ENCODE measurements around the gene GALNT5. TPM values are rescaled to one million over a fixed set of nuclear protein-coding genes. Genes with fewer than 3 reads are reported as not detected.

GALNT5 gene
- total RNA-seq, 1 donor from 2014 or later: 0.19 TPM

- Histone ChIP-seq H3K27me3 (ENCODE audit: low read depth) (no peaks in the 10 kb centered on the region), H3K9me3 (replicated peaks) (no peaks in the 10 kb centered on the region), H3K27ac (replicated peaks) (no peak overlapping the region), H3K4me3 (no peak overlapping the region), H3K4me1 (peaks cover 5% of the 10 kb centered on the region), H3K36me3 (no peaks in the 10 kb centered on the region)
- no peak for DNase-seq
- intact Hi-C loops (cut with micrococcal nuclease): no loop called here
- no peak for TF ChIP-seq CTCF (IDR thresholded peaks at IDR 0.05; ENCODE audit: borderline replicate concordance)
Measured at GRCh38 chr2:157252529-157252928, 5.0 kb upstream of the GALNT5 start.

- intact Hi-C loops (cut with micrococcal nuclease): no loop called here
- no peaks in the 10 kb centered on the region for H3K9me3 ChIP-seq (replicated peaks)
Measured at GRCh38 chr2:157254041-157254440, 3.5 kb upstream of the GALNT5 start.

GRCh38 chr2:157255746-157256145 is 1.8 kb upstream of the GALNT5 start:
- peaks cover 14% of the 10 kb centered on the region for H3K4me1 ChIP-seq
- no peak overlapping the region for H3K27ac ChIP-seq (replicated peaks)
- H3K4me3 ChIP-seq: no peak overlapping the region
- intact Hi-C loops (cut with micrococcal nuclease): no loop called here
- no peaks in the 10 kb centered on the region for H3K27me3 ChIP-seq (ENCODE audit: low read depth)
- DNase-seq: no peak
- TF ChIP-seq CTCF (IDR thresholded peaks at IDR 0.05; ENCODE audit: borderline replicate concordance): no peak
- H3K9me3 ChIP-seq (replicated peaks): no peaks in the 10 kb centered on the region
- H3K36me3 ChIP-seq: no peaks in the 10 kb centered on the region

More at GRCh38 chr2:157254041-157254440, 3.5 kb upstream of the GALNT5 start:
- Histone ChIP-seq H3K27me3 (ENCODE audit: low read depth) (no peaks in the 10 kb centered on the region), H3K36me3 (no peaks in the 10 kb centered on the region), H3K4me3 (no peak overlapping the region), H3K4me1 (peaks cover 14% of the 10 kb centered on the region), H3K27ac (replicated peaks) (no peak overlapping the region)
- TF ChIP-seq CTCF (IDR thresholded peaks at IDR 0.05; ENCODE audit: borderline replicate concordance): no peak
- DNase-seq: no peak

- Histone ChIP-seq H3K27me3 (ENCODE audit: low read depth) (no peaks in the 10 kb centered on the region), H3K4me3 (no peak overlapping the region), H3K9me3 (replicated peaks) (no peaks in the 10 kb centered on the region), H3K4me1 (peaks cover 22% of the 10 kb centered on the region), H3K27ac (replicated peaks) (no peak overlapping the region), H3K36me3 (no peaks in the 10 kb centered on the region)
- DNase-seq: no peak
- intact Hi-C loops (cut with micrococcal nuclease): no loop called here
- TF ChIP-seq CTCF (IDR thresholded peaks at IDR 0.05; ENCODE audit: borderline replicate concordance): no peak
Measured at GRCh38 chr2:157256626-157257025, 879 bp upstream of the GALNT5 start.

GRCh38 chr2:157258520-157259326 is 1.2 kb downstream of the GALNT5 start:
- H3K4me3 ChIP-seq: no peak overlapping the region
- intact Hi-C loops (cut with micrococcal nuclease): no loop called here
- no peak for TF ChIP-seq CTCF (IDR thresholded peaks at IDR 0.05; ENCODE audit: borderline replicate concordance)

More at GRCh38 chr2:157258520-157259326, 1.2 kb downstream of the GALNT5 start:
- no peaks in the 10 kb centered on the region for H3K27me3 ChIP-seq (ENCODE audit: low read depth)
- DNase-seq: no peak
- H3K4me1 ChIP-seq: peaks cover 22% of the 10 kb centered on the region
- no peaks in the 10 kb centered on the region for H3K36me3 ChIP-seq
- no peak overlapping the region for H3K27ac ChIP-seq (replicated peaks)
- no peaks in the 10 kb centered on the region for H3K9me3 ChIP-seq (replicated peaks)

Data from left ventricle myocardium inferior (tissue), 1 donor.